ENCODE data around the gene CDH23. TPM values are rescaled to one million over a fixed set of nuclear protein-coding genes. Genes with fewer than 3 reads are reported as not detected.

The CDH23 gene
- polyA plus RNA-seq, 2 donors = 1.6 to 3.2 TPM

- peaks cover 0 to 2% of the 10 kb centered on the region in 2 donors for H3K27me3 ChIP-seq (ENCODE audit: control insufficient read depth in 1 of 2, insufficient read depth in 2 of 2, low read length in 2 of 2)
- H3K36me3 ChIP-seq (ENCODE audit: control insufficient read depth in 2 of 2, insufficient read depth in 2 of 2, low read length in 1 of 2) = no peaks in the 10 kb centered on the region
- 76 to 81% methylated on average over 9 of the region's 9 CpGs for WGBS, 2 donors
- no peak overlapping the region for H3K4me3 ChIP-seq (ENCODE audit: low read depth in 1 of 2, low read length in 2 of 2)
- no peaks in the 10 kb centered on the region for H3K4me1 ChIP-seq (ENCODE audit: control insufficient read depth in 2 of 2, insufficient read depth in 2 of 2, low read length in 1 of 2)
- H3K27ac ChIP-seq (ENCODE audit: low read depth in 2 of 2, low read length in 1 of 2) = no peak overlapping the region
- H3K9me3 ChIP-seq (ENCODE audit: control insufficient read depth in 2 of 2, insufficient read depth in 1 of 2, low read depth in 1 of 2, low read length in 1 of 2) = no peaks in the 10 kb centered on the region
These were observed 165.5 kb downstream of the CDH23 start for GRCh38 chr10:71562181-71562580.

DNA sequence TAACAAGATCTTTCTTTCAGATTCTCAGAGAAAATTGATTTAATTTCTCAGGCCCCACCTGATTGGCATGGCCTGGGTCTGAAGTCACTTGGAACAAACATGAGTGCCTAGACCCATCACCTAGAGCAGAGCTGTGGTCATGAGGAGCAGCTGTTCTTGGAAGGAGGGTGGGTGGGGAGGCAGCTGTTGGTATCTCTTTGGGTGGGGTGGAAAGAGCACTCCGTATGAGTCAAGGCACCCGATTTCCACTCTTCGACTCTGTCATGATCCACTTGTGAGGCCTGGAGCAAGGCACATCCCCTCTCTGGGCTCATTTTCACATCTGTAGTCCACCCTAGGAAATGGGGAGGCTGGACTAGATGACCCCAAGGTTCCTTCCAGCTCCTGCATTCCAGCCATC is 166.2 kb downstream of the CDH23 start:
- H3K27ac ChIP-seq (ENCODE audit: low read depth in 2 of 2, low read length in 1 of 2) = no peak overlapping the region
- no peaks in the 10 kb centered on the region for H3K9me3 ChIP-seq (ENCODE audit: control insufficient read depth in 2 of 2, insufficient read depth in 1 of 2, low read depth in 1 of 2, low read length in 1 of 2)
- peaks cover 0 to 2% of the 10 kb centered on the region in 2 donors for H3K27me3 ChIP-seq (ENCODE audit: control insufficient read depth in 1 of 2, insufficient read depth in 2 of 2, low read length in 2 of 2)
- H3K4me1 ChIP-seq (ENCODE audit: control insufficient read depth in 2 of 2, insufficient read depth in 2 of 2, low read length in 1 of 2) = no peaks in the 10 kb centered on the region
- WGBS, 2 donors = 89 to 91% methylated on average over 3 of the region's 3 CpGs
- no peak overlapping the region for H3K4me3 ChIP-seq (ENCODE audit: low read depth in 1 of 2, low read length in 2 of 2)
- no peaks in the 10 kb centered on the region for H3K36me3 ChIP-seq (ENCODE audit: control insufficient read depth in 2 of 2, insufficient read depth in 2 of 2, low read length in 1 of 2)

DNA sequence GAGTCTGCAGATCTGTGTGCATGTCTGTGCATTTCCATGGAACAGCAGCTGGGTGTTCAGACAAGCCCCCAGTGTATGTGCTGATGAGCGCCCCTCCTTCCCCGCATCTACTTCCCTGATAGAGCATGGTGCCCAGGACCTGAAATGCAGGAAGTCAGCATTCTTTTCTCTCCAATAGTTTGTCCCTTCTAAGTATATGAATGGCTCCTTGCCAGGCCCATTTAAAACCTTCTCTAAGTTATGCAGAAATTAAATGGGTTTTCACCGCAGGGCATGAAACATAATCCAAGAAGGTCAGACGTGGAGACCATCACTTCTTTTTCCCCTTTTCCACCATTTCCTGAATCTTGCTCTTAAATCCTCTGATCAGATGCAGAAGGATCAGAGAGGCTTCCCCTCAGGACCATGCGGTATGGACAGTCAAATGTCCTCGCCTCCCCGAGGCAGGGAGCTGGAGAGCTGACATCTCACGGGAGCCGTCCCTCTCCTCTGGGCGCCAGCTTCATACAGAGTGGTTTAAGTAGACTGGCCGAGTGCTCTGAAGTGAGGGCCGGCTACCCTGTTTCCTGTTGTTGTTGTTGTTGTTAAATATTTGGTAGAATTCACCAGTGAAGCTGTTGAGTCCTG is 167.6 kb downstream of the CDH23 start:
- Histone ChIP-seq H3K27me3 (ENCODE audit: control insufficient read depth in 1 of 2, insufficient read depth in 2 of 2, low read length in 2 of 2) (peaks cover 0 to 2% of the 10 kb centered on the region in 2 donors), H3K9me3 (ENCODE audit: control insufficient read depth in 2 of 2, insufficient read depth in 1 of 2, low read depth in 1 of 2, low read length in 1 of 2) (no peaks in the 10 kb centered on the region), H3K36me3 (ENCODE audit: control insufficient read depth in 2 of 2, insufficient read depth in 2 of 2, low read length in 1 of 2) (no peaks in the 10 kb centered on the region), H3K4me3 (ENCODE audit: low read depth in 1 of 2, low read length in 2 of 2) (no peak overlapping the region), H3K27ac (ENCODE audit: low read depth in 2 of 2, low read length in 1 of 2) (no peak overlapping the region), H3K4me1 (ENCODE audit: control insufficient read depth in 2 of 2, insufficient read depth in 2 of 2, low read length in 1 of 2) (no peaks in the 10 kb centered on the region)
- WGBS, 2 donors = 67 to 71% methylated on average over 12 of the region's 12 CpGs

DNA sequence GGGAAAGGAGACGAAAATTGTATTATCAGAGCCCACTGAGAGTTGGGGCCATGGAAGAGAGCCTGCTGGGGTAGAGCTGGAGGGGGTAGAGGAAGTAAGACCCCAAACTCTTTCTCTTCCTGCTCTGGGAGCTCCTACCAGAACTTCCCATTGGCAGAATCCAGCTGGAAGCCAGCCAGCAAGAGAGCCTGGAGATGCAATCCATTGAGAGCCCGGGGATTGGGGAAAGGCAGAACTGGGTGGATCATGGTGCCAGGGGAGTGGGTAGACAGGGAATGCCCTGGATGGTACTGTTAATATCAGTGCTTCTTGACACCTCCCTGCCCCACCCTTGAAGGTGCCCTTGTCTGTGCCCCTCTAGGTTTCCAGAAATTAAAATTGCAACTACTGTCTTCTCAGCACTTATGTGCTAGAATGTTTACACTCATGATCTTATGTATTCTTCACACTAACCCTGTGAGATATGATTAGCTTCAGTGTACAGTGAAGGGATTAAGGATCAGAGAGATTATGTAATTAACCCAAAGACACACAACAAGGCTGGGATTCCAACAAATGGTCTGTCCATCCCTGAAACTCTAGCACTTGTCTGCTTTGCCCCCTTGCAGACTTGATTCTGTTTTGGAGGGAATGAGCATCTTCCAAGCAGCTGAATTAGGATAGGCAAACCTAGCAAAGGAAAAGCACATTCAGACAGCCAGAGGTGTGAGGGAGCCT is 168.7 kb downstream of the CDH23 start:
- H3K36me3 ChIP-seq (ENCODE audit: control insufficient read depth in 2 of 2, insufficient read depth in 2 of 2, low read length in 1 of 2) = no peaks in the 10 kb centered on the region
- H3K27me3 ChIP-seq (ENCODE audit: control insufficient read depth in 1 of 2, insufficient read depth in 2 of 2, low read length in 2 of 2) = no peaks in the 10 kb centered on the region
- no peaks in the 10 kb centered on the region for H3K9me3 ChIP-seq (ENCODE audit: control insufficient read depth in 2 of 2, insufficient read depth in 1 of 2, low read depth in 1 of 2, low read length in 1 of 2)
- H3K4me1 ChIP-seq (ENCODE audit: control insufficient read depth in 2 of 2, insufficient read depth in 2 of 2, low read length in 1 of 2) = no peaks in the 10 kb centered on the region
- no peak overlapping the region for H3K4me3 ChIP-seq (ENCODE audit: low read depth in 1 of 2, low read length in 2 of 2)
- H3K27ac ChIP-seq (ENCODE audit: low read depth in 2 of 2, low read length in 1 of 2) = no peak overlapping the region
- 83 to 88% methylated on average over 2 of the region's 2 CpGs for WGBS, 2 donors

- Histone ChIP-seq H3K27me3 (ENCODE audit: control insufficient read depth in 1 of 2, insufficient read depth in 2 of 2, low read length in 2 of 2) (no peaks in the 10 kb centered on the region), H3K4me3 (ENCODE audit: low read depth in 1 of 2, low read length in 2 of 2) (no peak overlapping the region), H3K36me3 (ENCODE audit: control insufficient read depth in 2 of 2, insufficient read depth in 2 of 2, low read length in 1 of 2) (no peaks in the 10 kb centered on the region), H3K27ac (ENCODE audit: low read depth in 2 of 2, low read length in 1 of 2) (no peak overlapping the region), H3K9me3 (ENCODE audit: control insufficient read depth in 2 of 2, insufficient read depth in 1 of 2, low read depth in 1 of 2, low read length in 1 of 2) (no peaks in the 10 kb centered on the region), H3K4me1 (ENCODE audit: control insufficient read depth in 2 of 2, insufficient read depth in 2 of 2, low read length in 1 of 2) (no peaks in the 10 kb centered on the region)
- 86 to 91% methylated on average over 5 of the region's 5 CpGs for WGBS, 2 donors
These were observed 170.3 kb downstream of the CDH23 start for GRCh38 chr10:71567006-71567405.

DNA sequence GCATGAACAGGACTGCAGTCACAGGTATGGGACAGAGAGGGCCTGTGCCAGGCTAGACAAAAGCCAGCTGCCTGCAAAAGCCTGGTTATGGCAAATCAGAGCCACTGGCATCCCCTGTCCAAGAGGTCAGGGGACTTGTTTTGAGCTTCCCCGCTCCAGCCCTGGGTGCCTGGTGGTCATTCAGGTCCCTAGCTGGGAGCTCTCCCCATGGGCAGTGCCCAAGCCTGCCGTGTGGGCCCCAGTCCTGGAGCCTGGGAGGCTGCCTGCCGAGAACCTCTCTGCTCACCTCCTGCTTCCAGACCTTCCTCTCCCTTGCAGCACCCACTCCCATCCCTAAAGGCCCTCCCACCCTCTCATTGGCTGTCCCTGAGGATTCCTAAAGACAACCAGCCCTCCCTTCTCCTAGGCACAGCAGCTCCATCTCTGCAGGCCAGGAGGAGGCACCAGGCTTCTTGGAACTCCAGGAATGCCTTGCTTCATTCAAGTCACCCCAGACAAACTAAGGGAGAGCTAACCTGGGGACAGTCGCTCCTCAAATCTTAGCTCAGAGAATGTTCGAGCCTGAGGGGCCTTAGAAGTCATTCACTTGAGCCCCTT is 172.3 kb downstream of the CDH23 start:
- H3K27ac ChIP-seq (ENCODE audit: low read depth in 2 of 2, low read length in 1 of 2) = no peak overlapping the region
- H3K27me3 ChIP-seq (ENCODE audit: control insufficient read depth in 1 of 2, insufficient read depth in 2 of 2, low read length in 2 of 2) = no peaks in the 10 kb centered on the region
- WGBS, 2 donors = 83 to 89% methylated on average over 5 of the region's 5 CpGs
- no peaks in the 10 kb centered on the region for H3K9me3 ChIP-seq (ENCODE audit: control insufficient read depth in 2 of 2, insufficient read depth in 1 of 2, low read depth in 1 of 2, low read length in 1 of 2)
- no peaks in the 10 kb centered on the region for H3K4me1 ChIP-seq (ENCODE audit: control insufficient read depth in 2 of 2, insufficient read depth in 2 of 2, low read length in 1 of 2)
- no peaks in the 10 kb centered on the region for H3K36me3 ChIP-seq (ENCODE audit: control insufficient read depth in 2 of 2, insufficient read depth in 2 of 2, low read length in 1 of 2)
- H3K4me3 ChIP-seq (ENCODE audit: low read depth in 1 of 2, low read length in 2 of 2) = no peak overlapping the region

GRCh38 chr10:71569775-71570588 is 173.3 kb downstream of the CDH23 start:
- Histone ChIP-seq H3K27me3 (ENCODE audit: control insufficient read depth in 1 of 2, insufficient read depth in 2 of 2, low read length in 2 of 2) (no peaks in the 10 kb centered on the region), H3K4me1 (ENCODE audit: control insufficient read depth in 2 of 2, insufficient read depth in 2 of 2, low read length in 1 of 2) (no peaks in the 10 kb centered on the region), H3K36me3 (ENCODE audit: control insufficient read depth in 2 of 2, insufficient read depth in 2 of 2, low read length in 1 of 2) (no peaks in the 10 kb centered on the region), H3K27ac (ENCODE audit: low read depth in 2 of 2, low read length in 1 of 2) (no peak overlapping the region), H3K4me3 (ENCODE audit: low read depth in 1 of 2, low read length in 2 of 2) (no peak overlapping the region), H3K9me3 (ENCODE audit: control insufficient read depth in 2 of 2, insufficient read depth in 1 of 2, low read depth in 1 of 2, low read length in 1 of 2) (no peaks in the 10 kb centered on the region)
- 46 to 47% methylated on average over 6 of the region's 6 CpGs for WGBS, 2 donors

DNA sequence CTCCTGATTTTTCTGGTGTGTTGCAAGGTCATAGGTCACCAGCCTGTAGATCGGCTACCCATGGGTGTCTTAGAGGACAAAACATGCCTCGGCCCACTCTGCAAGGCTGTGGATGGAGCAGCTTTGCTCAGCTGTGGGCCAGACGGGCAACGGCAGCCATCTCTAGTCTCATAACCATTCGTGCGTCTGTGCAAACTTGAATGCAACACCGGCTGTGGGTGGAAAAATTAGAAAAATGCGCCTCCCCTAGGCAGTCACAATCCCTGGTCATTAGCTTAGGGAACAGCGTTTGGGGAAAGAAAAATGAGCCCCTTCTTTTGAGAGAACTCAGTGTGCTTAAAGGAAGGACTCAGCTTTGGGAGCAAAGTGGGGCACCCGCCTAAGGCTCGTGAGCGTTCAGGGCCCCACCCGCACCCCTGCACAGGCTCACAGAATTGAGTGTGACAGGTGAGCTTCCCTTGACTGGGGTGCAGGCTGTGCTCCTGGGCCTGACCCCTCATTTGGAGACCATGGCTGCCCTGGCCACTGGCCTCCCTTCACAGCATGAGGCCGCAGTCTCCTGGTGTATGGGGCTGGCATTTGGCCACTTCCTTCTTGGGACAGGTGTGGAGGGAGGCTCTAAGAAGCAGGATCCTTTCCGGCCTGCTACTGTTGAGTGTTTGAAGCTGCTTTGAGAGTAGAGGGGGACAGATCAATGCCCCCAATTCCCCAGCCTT is 174.9 kb downstream of the CDH23 start:
- 91% methylated on average over 15 of the region's 15 CpGs for WGBS, 2 donors
- peaks cover 0 to 2% of the 10 kb centered on the region in 2 donors for H3K4me1 ChIP-seq (ENCODE audit: control insufficient read depth in 2 of 2, insufficient read depth in 2 of 2, low read length in 1 of 2)
- H3K27me3 ChIP-seq (ENCODE audit: control insufficient read depth in 1 of 2, insufficient read depth in 2 of 2, low read length in 2 of 2) = no peaks in the 10 kb centered on the region
- no peaks in the 10 kb centered on the region for H3K9me3 ChIP-seq (ENCODE audit: control insufficient read depth in 2 of 2, insufficient read depth in 1 of 2, low read depth in 1 of 2, low read length in 1 of 2)
- no peak overlapping the region for H3K27ac ChIP-seq (ENCODE audit: low read depth in 2 of 2, low read length in 1 of 2)
- H3K4me3 ChIP-seq (ENCODE audit: low read depth in 1 of 2, low read length in 2 of 2) = no peak overlapping the region
- H3K36me3 ChIP-seq (ENCODE audit: control insufficient read depth in 2 of 2, insufficient read depth in 2 of 2, low read length in 1 of 2) = no peaks in the 10 kb centered on the region

DNA sequence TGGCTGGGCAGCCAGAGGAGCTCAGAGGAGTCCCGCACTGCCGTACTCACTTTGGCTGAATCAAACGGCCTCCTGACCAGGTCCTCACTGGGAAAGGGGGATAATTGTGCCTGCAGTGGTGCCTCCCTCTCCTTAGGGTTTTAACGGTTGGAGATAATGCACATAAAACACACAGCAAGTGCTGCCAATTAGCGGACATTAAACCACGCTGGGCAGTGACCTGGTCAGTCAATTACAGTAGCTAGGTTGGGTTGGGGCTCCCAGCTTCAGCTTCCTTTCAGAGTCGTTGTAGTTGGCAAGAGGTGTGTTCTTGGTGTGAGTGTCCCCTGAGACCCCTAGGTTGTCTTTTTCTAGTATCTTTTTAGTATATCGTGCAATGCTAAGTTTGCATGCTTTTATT is 176.2 kb downstream of the CDH23 start:
- Histone ChIP-seq H3K4me3 (ENCODE audit: low read depth in 1 of 2, low read length in 2 of 2) (no peak overlapping the region), H3K27me3 (ENCODE audit: control insufficient read depth in 1 of 2, insufficient read depth in 2 of 2, low read length in 2 of 2) (no peaks in the 10 kb centered on the region), H3K36me3 (ENCODE audit: control insufficient read depth in 2 of 2, insufficient read depth in 2 of 2, low read length in 1 of 2) (no peaks in the 10 kb centered on the region), H3K27ac (ENCODE audit: low read depth in 2 of 2, low read length in 1 of 2) (no peak overlapping the region), H3K4me1 (ENCODE audit: control insufficient read depth in 2 of 2, insufficient read depth in 2 of 2, low read length in 1 of 2) (peaks cover 0 to 2% of the 10 kb centered on the region in 2 donors), H3K9me3 (ENCODE audit: control insufficient read depth in 2 of 2, insufficient read depth in 1 of 2, low read depth in 1 of 2, low read length in 1 of 2) (no peaks in the 10 kb centered on the region)
- 75 to 84% methylated on average over 8 of the region's 8 CpGs for WGBS, 2 donors

All from esophagus (tissue), 2 donors.